Measurements from ENCODE around the gene IQCC. TPM values are rescaled to one million over a fixed set of nuclear protein-coding genes. Genes with fewer than 3 reads are reported as not detected.

IQCC gene
- total RNA-seq, 1 experiment from 2014 or later = 8.7 TPM

- Histone ChIP-seq H3K36me3 (replicated peaks; ENCODE audit: control insufficient read depth, insufficient read depth, low read length) (peaks cover 44% of the 10 kb centered on the region), H3K4me3 (ENCODE audit: insufficient read depth, low read depth, low read length) (no peak overlapping the region), H3K27me3 (ENCODE audit: control insufficient read depth, insufficient read depth, low read length) (no peaks in the 10 kb centered on the region)
- no peak for DNase-seq
These were observed 20.8 kb upstream of the IQCC start for GRCh38 chr1:32184650-32185049.

GRCh38 chr1:32186077-32186476 lies 19.4 kb upstream of the IQCC start:
- peaks cover 54% of the 10 kb centered on the region for H3K36me3 ChIP-seq (replicated peaks; ENCODE audit: control insufficient read depth, insufficient read depth, low read length)
- H3K27me3 ChIP-seq (ENCODE audit: control insufficient read depth, insufficient read depth, low read length) = no peaks in the 10 kb centered on the region
- H3K4me3 ChIP-seq (ENCODE audit: insufficient read depth, low read depth, low read length) = no peak overlapping the region
- no peak for DNase-seq

GRCh38 chr1:32186491-32186890 lies 19.0 kb upstream of the IQCC start:
- Histone ChIP-seq H3K27me3 (ENCODE audit: control insufficient read depth, insufficient read depth, low read length) (no peaks in the 10 kb centered on the region), H3K4me3 (ENCODE audit: insufficient read depth, low read depth, low read length) (no peak overlapping the region), H3K36me3 (replicated peaks; ENCODE audit: control insufficient read depth, insufficient read depth, low read length) (peaks cover 54% of the 10 kb centered on the region)
- DNase-seq = no peak

- Histone ChIP-seq H3K4me3 (ENCODE audit: insufficient read depth, low read depth, low read length) (no peak overlapping the region), H3K36me3 (replicated peaks; ENCODE audit: control insufficient read depth, insufficient read depth, low read length) (peaks cover 62% of the 10 kb centered on the region), H3K27me3 (ENCODE audit: control insufficient read depth, insufficient read depth, low read length) (no peaks in the 10 kb centered on the region)
- peak; percentile 20 for DNase-seq
These were observed 17.6 kb upstream of the IQCC start for GRCh38 chr1:32187850-32188249.

- DNase-seq = no peak
- H3K27me3 ChIP-seq (ENCODE audit: control insufficient read depth, insufficient read depth, low read length) = no peaks in the 10 kb centered on the region
- H3K36me3 ChIP-seq (replicated peaks; ENCODE audit: control insufficient read depth, insufficient read depth, low read length) = peaks cover 75% of the 10 kb centered on the region
- H3K4me3 ChIP-seq (ENCODE audit: insufficient read depth, low read depth, low read length) = no peak overlapping the region
These were observed 13.1 kb upstream of the IQCC start for GRCh38 chr1:32192220-32192948.

- Histone ChIP-seq H3K4me3 (ENCODE audit: insufficient read depth, low read depth, low read length) (no peak overlapping the region), H3K27me3 (ENCODE audit: control insufficient read depth, insufficient read depth, low read length) (no peaks in the 10 kb centered on the region), H3K36me3 (replicated peaks; ENCODE audit: control insufficient read depth, insufficient read depth, low read length) (peaks cover 57% of the 10 kb centered on the region)
- peak; percentile 22 for DNase-seq
These were observed 10.5 kb upstream of the IQCC start for GRCh38 chr1:32194984-32195383.

GRCh38 chr1:32195531-32195930 lies 9.9 kb upstream of the IQCC start:
- H3K36me3 ChIP-seq (replicated peaks; ENCODE audit: control insufficient read depth, insufficient read depth, low read length) = peaks cover 52% of the 10 kb centered on the region
- DNase-seq = no peak
- H3K27me3 ChIP-seq (ENCODE audit: control insufficient read depth, insufficient read depth, low read length) = no peaks in the 10 kb centered on the region
- no peak overlapping the region for H3K4me3 ChIP-seq (ENCODE audit: insufficient read depth, low read depth, low read length)

GRCh38 chr1:32195972-32196823 lies 9.3 kb upstream of the IQCC start:
- no peak for DNase-seq
- H3K4me3 ChIP-seq (ENCODE audit: insufficient read depth, low read depth, low read length) = no peak overlapping the region
- H3K27me3 ChIP-seq (ENCODE audit: control insufficient read depth, insufficient read depth, low read length) = no peaks in the 10 kb centered on the region
- H3K36me3 ChIP-seq (replicated peaks; ENCODE audit: control insufficient read depth, insufficient read depth, low read length) = peaks cover 49% of the 10 kb centered on the region

GRCh38 chr1:32197074-32197473 lies 8.4 kb upstream of the IQCC start:
- Histone ChIP-seq H3K27me3 (ENCODE audit: control insufficient read depth, insufficient read depth, low read length) (no peaks in the 10 kb centered on the region), H3K36me3 (replicated peaks; ENCODE audit: control insufficient read depth, insufficient read depth, low read length) (peaks cover 43% of the 10 kb centered on the region), H3K4me3 (ENCODE audit: insufficient read depth, low read depth, low read length) (no peak overlapping the region)
- DNase-seq = no peak

GRCh38 chr1:32197837-32198236 lies 7.6 kb upstream of the IQCC start:
- Histone ChIP-seq H3K27me3 (ENCODE audit: control insufficient read depth, insufficient read depth, low read length) (no peaks in the 10 kb centered on the region), H3K4me3 (ENCODE audit: insufficient read depth, low read depth, low read length) (no peak overlapping the region), H3K36me3 (replicated peaks; ENCODE audit: control insufficient read depth, insufficient read depth, low read length) (peaks cover 35% of the 10 kb centered on the region)
- no peak for DNase-seq

- no peak for DNase-seq
- H3K36me3 ChIP-seq (replicated peaks; ENCODE audit: control insufficient read depth, insufficient read depth, low read length) = peaks cover 30% of the 10 kb centered on the region
- H3K4me3 ChIP-seq (ENCODE audit: insufficient read depth, low read depth, low read length) = no peak overlapping the region
- H3K27me3 ChIP-seq (ENCODE audit: control insufficient read depth, insufficient read depth, low read length) = no peaks in the 10 kb centered on the region
These were observed 7.0 kb upstream of the IQCC start for GRCh38 chr1:32198237-32199042.

- no peak overlapping the region for H3K4me3 ChIP-seq (ENCODE audit: insufficient read depth, low read depth, low read length)
These were observed 6.3 kb upstream of the IQCC start for GRCh38 chr1:32199043-32199716.

GRCh38 chr1:32199717-32200072 lies 5.8 kb upstream of the IQCC start:
- H3K36me3 ChIP-seq (replicated peaks; ENCODE audit: control insufficient read depth, insufficient read depth, low read length) = peaks cover 20% of the 10 kb centered on the region
- DNase-seq = peak; percentile 75
- H3K4me3 ChIP-seq (ENCODE audit: insufficient read depth, low read depth, low read length) = peak overlapping the region; percentile 79; the same call in 1 of the 2 replicates
- no peaks in the 10 kb centered on the region for H3K27me3 ChIP-seq (ENCODE audit: control insufficient read depth, insufficient read depth, low read length)

More at GRCh38 chr1:32199043-32199716, 6.3 kb upstream of the IQCC start:
- no peaks in the 10 kb centered on the region for H3K27me3 ChIP-seq (ENCODE audit: control insufficient read depth, insufficient read depth, low read length)
- peaks cover 25% of the 10 kb centered on the region for H3K36me3 ChIP-seq (replicated peaks; ENCODE audit: control insufficient read depth, insufficient read depth, low read length)
- DNase-seq = no peak
